ENCODE results near the gene PLP2.

The PLP2 gene

DNA sequence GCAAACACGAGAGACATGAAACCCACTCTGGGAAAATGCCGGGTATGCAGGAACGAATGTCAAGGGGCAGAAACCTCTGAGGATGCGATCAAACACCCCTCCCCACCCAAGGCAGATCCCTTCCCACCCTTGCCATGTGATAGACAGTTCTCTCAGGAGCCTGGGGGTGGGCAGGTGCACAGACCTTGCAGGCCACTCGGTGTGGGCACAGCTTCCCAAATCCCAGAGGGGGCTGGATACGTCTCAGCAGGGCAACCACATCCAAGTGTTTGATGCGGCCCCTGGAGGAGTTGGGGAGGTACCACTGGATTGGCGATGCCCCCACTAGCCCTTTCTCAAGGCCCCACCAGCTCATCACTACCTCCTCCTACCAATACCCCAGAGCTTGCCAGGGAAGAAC lies 38.7 kb downstream of the PLP2 start:
- no peak overlapping the region for H3K4me3 ChIP-seq (ENCODE audit: control insufficient read depth, low read depth, low read length)
- DNase-seq (ENCODE audit: low read depth) = no peak
- TF ChIP-seq, protein P1, sequence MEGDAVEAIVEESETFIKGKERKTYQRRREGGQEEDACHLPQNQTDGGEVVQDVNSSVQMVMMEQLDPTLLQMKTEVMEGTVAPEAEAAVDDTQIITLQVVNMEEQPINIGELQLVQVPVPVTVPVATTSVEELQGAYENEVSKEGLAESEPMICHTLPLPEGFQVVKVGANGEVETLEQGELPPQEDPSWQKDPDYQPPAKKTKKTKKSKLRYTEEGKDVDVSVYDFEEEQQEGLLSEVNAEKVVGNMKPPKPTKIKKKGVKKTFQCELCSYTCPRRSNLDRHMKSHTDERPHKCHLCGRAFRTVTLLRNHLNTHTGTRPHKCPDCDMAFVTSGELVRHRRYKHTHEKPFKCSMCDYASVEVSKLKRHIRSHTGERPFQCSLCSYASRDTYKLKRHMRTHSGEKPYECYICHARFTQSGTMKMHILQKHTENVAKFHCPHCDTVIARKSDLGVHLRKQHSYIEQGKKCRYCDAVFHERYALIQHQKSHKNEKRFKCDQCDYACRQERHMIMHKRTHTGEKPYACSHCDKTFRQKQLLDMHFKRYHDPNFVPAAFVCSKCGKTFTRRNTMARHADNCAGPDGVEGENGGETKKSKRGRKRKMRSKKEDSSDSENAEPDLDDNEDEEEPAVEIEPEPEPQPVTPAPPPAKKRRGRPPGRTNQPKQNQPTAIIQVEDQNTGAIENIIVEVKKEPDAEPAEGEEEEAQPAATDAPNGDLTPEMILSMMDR (conservative IDR thresholded peaks at IDR 0.05; ENCODE audit: control insufficient read depth, insufficient read depth, low read depth, low read length) = no peak

DNA sequence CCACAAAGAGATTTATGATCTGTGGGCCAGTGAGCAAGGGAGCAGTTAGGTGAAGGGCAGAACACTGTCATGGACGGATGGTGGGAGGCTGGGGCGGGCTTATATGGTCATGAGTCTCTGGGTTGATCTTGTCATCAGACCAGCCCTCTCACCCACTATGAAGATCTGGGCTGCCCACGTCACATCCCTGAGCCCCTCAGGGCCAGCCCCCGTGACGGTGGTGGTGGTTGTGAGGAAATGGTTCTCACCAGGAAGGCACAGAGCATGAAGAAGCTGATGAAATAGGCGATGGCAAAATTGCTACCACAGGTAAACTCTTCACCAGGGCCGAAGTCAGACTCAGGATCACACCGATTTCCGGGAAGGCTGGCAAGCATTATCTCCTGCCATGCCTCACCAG lies 39.4 kb downstream of the PLP2 start:
- TF ChIP-seq, protein P1 (conservative IDR thresholded peaks at IDR 0.05; ENCODE audit: control insufficient read depth, insufficient read depth, low read depth, low read length) = no peak
- no peak overlapping the region for H3K4me3 ChIP-seq (ENCODE audit: control insufficient read depth, low read depth, low read length)
- DNase-seq (ENCODE audit: low read depth) = no peak

DNA sequence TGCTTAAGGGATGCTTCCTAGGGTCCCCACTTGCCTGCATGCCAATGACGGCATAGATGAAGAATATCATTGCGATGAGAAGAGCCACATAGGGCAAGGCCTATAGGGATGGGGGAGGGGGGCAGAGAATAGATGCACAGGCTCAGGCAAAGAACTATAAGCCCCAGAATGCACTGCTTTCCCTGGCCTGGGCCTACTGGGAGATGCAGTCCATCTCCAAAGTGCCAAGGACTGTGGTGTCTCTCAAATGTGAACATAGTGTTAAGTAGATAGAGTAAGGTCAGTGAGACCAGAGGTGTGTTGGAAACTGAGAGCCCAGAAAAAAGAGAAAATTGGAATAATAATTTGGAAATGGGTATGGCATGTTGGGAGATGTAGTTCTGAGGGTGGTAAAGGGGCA lies 40.5 kb downstream of the PLP2 start:
- no peak overlapping the region for H3K4me3 ChIP-seq (ENCODE audit: control insufficient read depth, low read depth, low read length)
- TF ChIP-seq, protein P1 (conservative IDR thresholded peaks at IDR 0.05; ENCODE audit: control insufficient read depth, insufficient read depth, low read depth, low read length) = no peak
- DNase-seq (ENCODE audit: low read depth) = no peak

DNA sequence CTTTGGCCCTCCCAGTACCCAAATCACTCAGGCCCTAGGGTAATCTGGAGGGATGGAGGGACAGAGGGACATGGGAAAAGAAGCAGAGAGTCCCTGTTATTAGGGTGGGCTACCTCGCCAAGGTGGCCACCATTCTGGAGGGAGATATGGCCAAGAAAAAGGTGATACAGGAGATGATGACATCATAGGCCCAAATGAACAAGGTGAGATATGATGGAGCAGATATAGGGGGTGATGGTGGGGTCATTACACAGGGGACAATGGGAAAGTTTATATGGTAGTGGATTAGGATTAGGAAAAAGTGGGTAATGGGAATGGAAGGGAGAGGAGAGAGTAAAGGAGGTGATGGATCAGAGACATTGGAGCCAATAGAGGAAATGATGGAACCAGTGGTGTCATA lies 41.2 kb downstream of the PLP2 start:
- no peak overlapping the region for H3K4me3 ChIP-seq (ENCODE audit: control insufficient read depth, low read depth, low read length)
- no peak for DNase-seq (ENCODE audit: low read depth)
- TF ChIP-seq, protein P1 (conservative IDR thresholded peaks at IDR 0.05; ENCODE audit: control insufficient read depth, insufficient read depth, low read depth, low read length) = no peak

DNA sequence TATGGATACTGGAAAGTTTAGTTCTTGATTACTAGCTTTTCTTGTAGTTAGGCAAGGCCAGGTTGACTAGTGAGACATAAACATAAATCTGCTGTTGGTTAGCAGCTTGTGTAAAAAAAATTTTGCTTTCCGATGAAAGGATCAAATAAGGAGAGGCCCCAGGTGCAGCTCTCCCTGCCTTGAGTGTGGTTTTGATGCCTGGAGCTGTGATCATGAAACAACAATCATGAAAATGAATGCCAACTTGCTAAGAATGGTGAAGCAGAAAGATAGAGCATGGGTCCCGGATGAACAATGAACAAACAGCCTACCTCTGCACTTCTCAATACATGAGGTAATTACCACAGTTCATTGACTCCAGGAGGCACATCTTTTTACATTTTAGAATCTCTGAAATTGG lies 42.7 kb downstream of the PLP2 start:
- H3K4me3 ChIP-seq (ENCODE audit: control insufficient read depth, low read depth, low read length) = no peak overlapping the region
- TF ChIP-seq, protein P1 (conservative IDR thresholded peaks at IDR 0.05; ENCODE audit: control insufficient read depth, insufficient read depth, low read depth, low read length) = no peak
- DNase-seq (ENCODE audit: low read depth) = no peak

DNA sequence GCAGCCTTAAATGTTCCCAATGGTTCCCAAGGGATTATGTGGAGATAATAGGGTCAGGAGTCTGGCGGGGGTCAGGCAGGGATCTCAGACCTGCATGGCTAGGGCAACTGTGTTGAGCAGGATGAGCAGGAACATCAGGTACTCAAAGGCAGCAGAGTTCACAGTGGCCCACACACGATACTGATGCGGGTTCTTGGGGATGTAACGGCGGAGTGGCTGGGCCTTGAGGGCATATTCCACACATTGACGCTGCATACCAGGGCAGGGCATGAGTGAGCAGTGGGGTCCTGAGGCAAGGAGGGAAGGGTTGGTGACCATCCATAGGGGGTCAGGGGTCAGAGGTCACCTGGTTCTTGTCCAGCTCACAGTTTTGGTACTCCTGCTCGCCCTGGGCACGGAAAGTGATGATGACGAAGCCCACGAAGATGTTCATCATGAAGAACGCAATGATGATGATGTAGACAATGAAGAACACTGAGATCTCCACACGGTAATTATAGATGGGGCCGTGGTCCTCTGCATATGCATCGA lies 43.4 kb downstream of the PLP2 start:
- DNase-seq (ENCODE audit: low read depth) = no peak
- H3K4me3 ChIP-seq (ENCODE audit: control insufficient read depth, low read depth, low read length) = no peak overlapping the region
- TF ChIP-seq, protein P1 (conservative IDR thresholded peaks at IDR 0.05; ENCODE audit: control insufficient read depth, insufficient read depth, low read depth, low read length) = no peak

DNA sequence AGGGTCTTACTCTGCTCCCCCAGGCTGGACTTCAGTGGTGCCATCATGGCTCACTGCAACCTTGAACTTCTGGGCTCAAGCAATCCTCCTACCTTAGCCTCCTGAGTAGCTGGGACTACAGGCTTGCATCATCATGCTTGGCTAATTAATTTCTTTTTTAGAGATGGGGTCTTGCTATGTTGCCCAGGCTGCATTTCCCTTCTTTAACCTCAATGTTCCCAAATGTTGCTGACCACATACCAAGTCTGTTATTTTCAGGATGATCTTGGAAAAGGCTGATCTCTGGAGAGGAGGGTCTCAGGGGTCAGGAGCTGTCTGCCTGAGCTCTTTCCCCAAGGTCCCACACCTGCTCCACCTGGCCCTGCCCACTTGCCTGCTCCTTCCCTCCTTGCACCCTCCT lies 48.4 kb downstream of the PLP2 start:
- H3K4me3 ChIP-seq (ENCODE audit: control insufficient read depth, low read depth, low read length) = no peak overlapping the region
- TF ChIP-seq, protein P1 (conservative IDR thresholded peaks at IDR 0.05; ENCODE audit: control insufficient read depth, insufficient read depth, low read depth, low read length) = no peak
- DNase-seq (ENCODE audit: low read depth) = no peak
